H1 (cell line): ENCODE data around the gene USP13. TPM values are rescaled to one million over a fixed set of nuclear protein-coding genes. Genes with fewer than 3 reads are reported as not detected.

Experiments
- CTCF ChIA-PET: fragments of 300-600 bp; sonication (Branson Sonifier 250); formaldehyde crosslinking; loops from one replicate; lab custom pipeline; 2021; ENCODE audit not compliant: partially characterized antibody; lab: Charles Lee
- POLR2A ChIA-PET: fragments of 300-600 bp; sonication (Branson Sonifier 250); formaldehyde crosslinking; loops from one replicate; lab custom pipeline; 2021; ENCODE audit warnings: inconsistent platforms; ENCODE audit not compliant: partially characterized antibody; lab: Charles Lee
- DNase-seq, 2 experiments: peaks; one replicate each; pipeline versions ENCODE4 v3.0.0 to v3.0.0-alpha.2; 2010 to 2022; ENCODE audit warnings: low spot score in 2 of 2, low read depth in 1 of 2, mixed read lengths in 1 of 2
- FAIRE-seq: peaks from 2 replicates; lab custom pipeline; 2011; peaks lifted over from hg19 to GRCh38; lab: Jason Lieb, UNC
- H2AFZ ChIP-seq: 2 replicates; pipeline ENCODE4 v1.8.1; 2012; ENCODE audit warnings: low read length, inconsistent platforms
- H2AK5ac ChIP-seq: 2 replicates; pipeline ENCODE4 v1.6.1; 2013; ENCODE audit warnings: low read depth, low read length
- H2BK120ac ChIP-seq: replicated peaks from 2 replicates; pipeline ENCODE3; 2013; ENCODE audit warnings: low read depth, low read length, inconsistent platforms
- H2BK12ac ChIP-seq: 2 replicates; pipeline ENCODE4 v1.6.1; 2013; ENCODE audit warnings: low read depth, low read length
- H2BK15ac ChIP-seq: 2 replicates; pipeline ENCODE4 v1.6.1; 2013; ENCODE audit warnings: low read length
- H2BK20ac ChIP-seq: 2 replicates; pipeline ENCODE4 v1.6.1; 2013; ENCODE audit warnings: low read length
- H2BK5ac ChIP-seq: 2 replicates; pipeline ENCODE4 v1.6.1; 2013; ENCODE audit warnings: low read depth, low read length
- H3K14ac ChIP-seq: 2 replicates; pipeline ENCODE4 v1.6.1; 2013; ENCODE audit warnings: inconsistent platforms; ENCODE audit not compliant: insufficient read length
- H3K18ac ChIP-seq: 2 replicates; pipeline ENCODE4 v1.6.1; 2013; ENCODE audit warnings: low read length; ENCODE audit errors: extremely low read depth
- H3K23ac ChIP-seq: 2 replicates; pipeline ENCODE4 v1.6.1; 2013; ENCODE audit warnings: inconsistent platforms; ENCODE audit not compliant: insufficient read length
- H3K23me2 ChIP-seq: 2 replicates; pipeline ENCODE4 v1.6.1; 2013; ENCODE audit warnings: low read depth, low read length
- H3K27ac ChIP-seq: 2 replicates; pipeline ENCODE4 v1.6.1; 2011; ENCODE audit warnings: low read depth, low read length, inconsistent platforms
- H3K27me3 ChIP-seq, 4 experiments: replicated peaks in 1 of 4; 1 replicate in 1 of 4; 2 replicates in 3 of 4; pipeline versions ENCODE4 v1.6.1 to v1.8.1; 2011 to 2013; ENCODE audit warnings: low read length in 3 of 4, mild to moderate bottlenecking in 3 of 4, inconsistent platforms in 2 of 4, mixed read lengths in 2 of 4, moderate library complexity in 1 of 4; ENCODE audit not compliant: control insufficient read depth in 3 of 4, insufficient read depth in 3 of 4; ENCODE audit errors: extremely low read depth in 1 of 4
- H3K36me3 ChIP-seq, 4 experiments: 2 replicates each; pipeline versions ENCODE4 v1.6.1 to v1.8.1; 2011 to 2013; ENCODE audit warnings: mild to moderate bottlenecking in 4 of 4, low read length in 3 of 4, moderate library complexity in 2 of 4, control low read depth in 1 of 4, inconsistent platforms in 1 of 4; ENCODE audit not compliant: insufficient read depth in 4 of 4, control insufficient read depth in 2 of 4
- H3K4ac ChIP-seq: replicated peaks from 2 replicates; pipeline ENCODE3; 2013; ENCODE audit warnings: low read length, low read depth, mixed read lengths, inconsistent platforms; ENCODE audit not compliant: insufficient read length
- H3K4me1 ChIP-seq, 4 experiments: replicated peaks in 1 of 4; 1 replicate in 1 of 4; 2 replicates in 3 of 4; pipeline versions ENCODE4 v1.6.1 to v1.8.1; 2011 to 2013; ENCODE audit warnings: low read length in 3 of 4, inconsistent platforms in 2 of 4, mixed read lengths in 1 of 4; ENCODE audit not compliant: insufficient read depth in 4 of 4, control insufficient read depth in 3 of 4
- H3K4me2 ChIP-seq, 2 experiments: 2 replicates each; pipeline versions ENCODE4 v1.6.1 to v1.8.1; 2011 to 2013; ENCODE audit warnings: low read depth in 2 of 2, low read length in 2 of 2, control low read depth in 1 of 2, inconsistent platforms in 1 of 2, mild to moderate bottlenecking in 1 of 2; ENCODE audit not compliant: insufficient read depth in 1 of 2
- H3K4me3 ChIP-seq, 4 experiments: fragments of 200-600, 300-600 bp in 1 of 4; sonication (generic), shearing (Covaris generic), sonication (Bioruptor Twin) in 1 of 4; 2 replicates each; pipeline versions ENCODE4 v1.5.1 to v1.8.1; 2011 to 2016; ENCODE audit warnings: low read length in 4 of 4, low read depth in 3 of 4, control low read depth in 2 of 4, inconsistent platforms in 2 of 4, mild to moderate bottlenecking in 2 of 4, mixed read lengths in 1 of 4, moderate library complexity in 1 of 4; ENCODE audit not compliant: insufficient read depth in 2 of 4; ENCODE audit errors: extremely low read depth in 1 of 4
- H3K56ac ChIP-seq: replicated peaks from 2 replicates; pipeline ENCODE3; 2013; ENCODE audit warnings: low read depth, mild to moderate bottlenecking, mixed read lengths, low read length, inconsistent platforms; ENCODE audit not compliant: insufficient read length
- H3K79me1 ChIP-seq: 2 replicates; pipeline ENCODE4 v1.6.1; 2013; ENCODE audit warnings: low read depth, low read length, control low read depth
- H3K79me2 ChIP-seq, 2 experiments: 2 replicates each; pipeline versions ENCODE4 v1.6.1 to v1.8.1; 2012 to 2013; ENCODE audit warnings: low read length in 2 of 2, mild to moderate bottlenecking in 2 of 2, inconsistent platforms in 1 of 2; ENCODE audit not compliant: insufficient read depth in 2 of 2, control insufficient read depth in 1 of 2
- H3K9ac ChIP-seq, 4 experiments: replicated peaks in 1 of 4; 1 replicate in 1 of 4; 2 replicates in 3 of 4; pipeline versions ENCODE4 v1.6.1 to v1.8.1; 2011 to 2013; ENCODE audit warnings: low read depth in 3 of 4, low read length in 3 of 4, control low read depth in 2 of 4, mild to moderate bottlenecking in 2 of 4, moderate library complexity in 2 of 4, inconsistent platforms in 1 of 4; ENCODE audit errors: extremely low read depth in 1 of 4
- H3K9me3 ChIP-seq, 2 experiments: 2 replicates each; pipeline versions ENCODE4 v1.6.1 to v1.8.1; 2012 to 2013; ENCODE audit warnings: mild to moderate bottlenecking in 2 of 2, moderate library complexity in 2 of 2, control low read depth in 1 of 2, inconsistent platforms in 1 of 2, low read depth in 1 of 2, low read length in 1 of 2, mixed read lengths in 1 of 2; ENCODE audit not compliant: insufficient read depth in 2 of 2
- H4K20me1 ChIP-seq, 2 experiments: replicated peaks in 1 of 2; 2 replicates each; pipeline versions ENCODE3 to v1.8.1; 2011 to 2013; ENCODE audit warnings: inconsistent platforms in 2 of 2, low read length in 2 of 2, mild to moderate bottlenecking in 1 of 2; ENCODE audit not compliant: insufficient read depth in 2 of 2, control insufficient read depth in 1 of 2
- H4K5ac ChIP-seq: 2 replicates; pipeline ENCODE4 v1.6.1; 2013; ENCODE audit warnings: low read length, low read depth, mixed read lengths, inconsistent platforms; ENCODE audit not compliant: insufficient read length
- H4K8ac ChIP-seq: 2 replicates; pipeline ENCODE4 v1.8.0; 2013; ENCODE audit warnings: mild to moderate bottlenecking, moderate library complexity, low read length, inconsistent platforms; ENCODE audit not compliant: insufficient read depth; ENCODE audit errors: extremely low read depth
- H4K91ac ChIP-seq: replicated peaks from 2 replicates; pipeline ENCODE3; 2013; ENCODE audit warnings: low read length, mixed read lengths, inconsistent platforms; ENCODE audit not compliant: insufficient read length
- ASH2L ChIP-seq: fragments of 200-600, 300-600 bp; sonication (generic); IDR thresholded peaks from one replicate; pipeline ENCODE4 v1.7.1; 2017; ENCODE audit warnings: low read length
- BRCA1 ChIP-seq: IDR thresholded peaks from 2 replicates; pipeline ENCODE4 v1.6.1; 2012; ENCODE audit warnings: low read depth, low read length, improper control_type of control experiment
- CREB1 ChIP-seq: IDR thresholded peaks from 2 replicates; pipeline ENCODE4 v1.6.1; 2012; ENCODE audit warnings: inconsistent platforms
- EGR1 ChIP-seq: IDR thresholded peaks from 2 replicates; pipeline ENCODE4 v1.6.1; 2011; ENCODE audit warnings: low read depth, low read length, borderline replicate concordance
- POLR2A ChIP-seq, 2 experiments: IDR thresholded peaks; 1 replicate in 1 of 2; 2 replicates in 1 of 2; pipeline ENCODE4 v1.6.1; 2011; ENCODE audit warnings: low read depth in 2 of 2, low read length in 2 of 2, mild to moderate bottlenecking in 2 of 2; ENCODE audit errors: control extremely low read depth in 1 of 2
- RAD21 ChIP-seq, 2 experiments: IDR thresholded peaks in 1 of 2; conservative IDR thresholded peaks in 1 of 2; 2 replicates each; pipeline ENCODE4 v1.6.1; 2011; ENCODE audit warnings: low read depth in 2 of 2, low read length in 2 of 2, improper control_type of control experiment in 1 of 2, inconsistent platforms in 1 of 2, mild to moderate bottlenecking in 1 of 2, moderate library complexity in 1 of 2
- RFX5 ChIP-seq: IDR thresholded peaks from 2 replicates; pipeline ENCODE4 v1.6.1; 2011; ENCODE audit warnings: low read depth, low read length, improper control_type of control experiment, borderline replicate concordance
- RNF2 ChIP-seq: fragments of 200-900, 300-1000 bp; sonication (generic); IDR thresholded peaks from 2 replicates; pipeline ENCODE4 v1.7.1; 2016; ENCODE audit warnings: borderline replicate concordance, low read depth, mild to moderate bottlenecking, antibody characterized with exemption, low read length; ENCODE audit not compliant: poor library complexity, severe bottlenecking; ENCODE audit errors: missing control alignments
- SP4 ChIP-seq: IDR thresholded peaks from 2 replicates; pipeline ENCODE4 v1.6.1; 2012; ENCODE audit warnings: low read length, inconsistent platforms
- WGBS, 2 experiments: shearing (Covaris generic) in 1 of 2; methylation state at CpG; one replicate each; pipeline versions ENCODE4 v1.1.6 to v1.1.7; 2013 to 2015; ENCODE audit warnings: low lambda C conversion rate in 2 of 2, mixed read lengths in 2 of 2, inconsistent platforms in 1 of 2, low coverage in 1 of 2, missing lambda C conversion rate in 1 of 2; ENCODE audit not compliant: insufficient replicate concordance in 2 of 2, insufficient coverage in 1 of 2, insufficient read length in 1 of 2; ENCODE audit errors: extremely low coverage in 1 of 2, missing lambda C conversion rate in 1 of 2; 5-methylcytosine and 5-hydroxymethylcytosine counted together
- polyA plus RNA-seq, 7 experiments: library from polyadenylated mRNA; depleted of rRNA in 3 of 7; stranded (reverse) in 5 of 7; unstranded in 2 of 7; fragments of >200 nt in 5 of 7; fragments of 200-250 nt in 2 of 7; gene quantifications; 1 replicate in 5 of 7; 2 replicates in 1 of 7; 4 replicates in 1 of 7; pipeline versions ENCODE4 v1.2.1 to v1.2.3, GENCODE V29; 2011 to 2013; ENCODE audit warnings: missing spikeins in 2 of 7, mixed read lengths in 2 of 7
- total RNA-seq: library from RNA; stranded (reverse); fragmentation: NEBNext Ultra II Directional; extraction: Animal tissue kit (Norgen Biotek cat#: 25700); gene quantifications from 2 replicates; pipeline ENCODE4 v1.2.1, GENCODE V29; 2021
- TF ChIP-seq, protein P1 (sequence below), 3 experiments: IDR thresholded peaks; 1 replicate in 2 of 3; 2 replicates in 1 of 3; pipeline versions ENCODE4 v1.5.1 to v1.6.1; 2011; ENCODE audit warnings: low read length in 3 of 3, mild to moderate bottlenecking in 3 of 3, inconsistent platforms in 2 of 3, low read depth in 1 of 3, moderate library complexity in 1 of 3; ENCODE audit not compliant: insufficient read depth in 1 of 3; ENCODE audit errors: control extremely low read depth in 1 of 3
- TF ChIP-seq, protein P2 (sequence below): IDR thresholded peaks from 2 replicates; pipeline ENCODE4 v1.6.1; 2012; ENCODE audit warnings: inconsistent platforms

The USP13 gene
- total and polyA plus RNA-seq, 2 of the 8 experiments (the other 6 are each of a cell fraction or from before 2014, with no cell fraction given), result 7.9 to 25.9 TPM

DNA sequence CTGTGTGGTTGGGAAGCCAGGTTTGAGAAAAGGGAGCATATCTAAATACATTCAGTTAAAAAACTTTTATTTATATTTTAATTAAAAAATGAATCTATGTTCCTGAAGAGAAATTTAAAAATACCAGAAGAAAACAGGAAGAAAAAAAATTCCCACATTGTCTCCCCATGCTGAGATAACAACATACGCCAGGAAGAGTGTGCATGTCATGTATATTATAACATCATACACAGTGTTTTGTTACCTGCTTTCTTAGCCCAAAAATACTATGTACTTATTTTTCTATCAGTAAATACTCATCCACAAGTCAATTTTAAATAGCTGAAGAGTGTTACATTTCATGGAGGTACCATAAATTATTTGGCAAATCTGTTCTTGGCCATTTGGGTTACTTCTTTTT lies 18.5 kb downstream of the USP13 start:
- CTCF ChIA-PET, result interaction anchor here (1.4 to 2.9 kb wide), 3 partner anchors 15 to 22 kb away, joined by 3 to 11 read pairs (median 9); partner anchors contain the start of gene USP13
- FAIRE-seq (no peak), DNase-seq (no peak)
- POLR2A ChIA-PET, result interaction anchor here (1.0 to 2.6 kb wide), 2 partner anchors 10 to 26 kb away, joined by 3 to 9 read pairs; no protein-coding TSS in a partner anchor
- no peak overlapping the region for H3K27ac ChIP-seq
- H3K4ac ChIP-seq, result no peak overlapping the region
- 100% methylated on average over 1 of the region's 1 CpG; no CpG with 5 or more reads in 1 of the 2 experiments for WGBS, 2 experiments
- peaks cover 4 to 8% of the 10 kb centered on the region in 2 experiments for H4K20me1 ChIP-seq
- no peak overlapping the region for H2BK5ac ChIP-seq
- no peak overlapping the region for H3K4me2 ChIP-seq
- H4K5ac ChIP-seq, result no peak overlapping the region
- H3K9ac ChIP-seq, result no peak overlapping the region
- H2AK5ac ChIP-seq, result no peak overlapping the region
- peaks cover 4 to 10% (median 7%) of the 10 kb centered on the region in 4 experiments; a peak in 6 of 7 replicates for H3K4me1 ChIP-seq
- no peaks in the 10 kb centered on the region for H3K36me3 ChIP-seq
- H4K91ac ChIP-seq, result no peak overlapping the region
- no peak overlapping the region for H2BK20ac ChIP-seq
- no peak overlapping the region for H4K8ac ChIP-seq
- no peak overlapping the region for H3K56ac ChIP-seq
- H3K9me3 ChIP-seq, result no peaks in the 10 kb centered on the region
- H2AFZ ChIP-seq, result no peak overlapping the region
- H2BK12ac ChIP-seq, result no peak overlapping the region
- no peaks in the 10 kb centered on the region for H3K23me2 ChIP-seq
- H2BK120ac ChIP-seq, result no peak overlapping the region
- H3K79me2 ChIP-seq, result peaks cover 12 to 83% of the 10 kb centered on the region in 2 experiments; a peak in 3 of 4 replicates
- no peak overlapping the region for H2BK15ac ChIP-seq
- H3K79me1 ChIP-seq, result peaks cover 17% of the 10 kb centered on the region
- no peak overlapping the region for H3K4me3 ChIP-seq
- H3K23ac ChIP-seq, result no peak overlapping the region
- no peak overlapping the region for H3K14ac ChIP-seq
- no peak overlapping the region for H3K18ac ChIP-seq
- H3K27me3 ChIP-seq, result no peaks in the 10 kb centered on the region
- TF ChIP-seq POLR2A (IDR thresholded peaks at IDR 0.05; ENCODE audit: control extremely low read depth in 1 of 2, low read depth in 2 of 2, low read length in 2 of 2), result no peak
- TF ChIP-seq, protein P1, sequence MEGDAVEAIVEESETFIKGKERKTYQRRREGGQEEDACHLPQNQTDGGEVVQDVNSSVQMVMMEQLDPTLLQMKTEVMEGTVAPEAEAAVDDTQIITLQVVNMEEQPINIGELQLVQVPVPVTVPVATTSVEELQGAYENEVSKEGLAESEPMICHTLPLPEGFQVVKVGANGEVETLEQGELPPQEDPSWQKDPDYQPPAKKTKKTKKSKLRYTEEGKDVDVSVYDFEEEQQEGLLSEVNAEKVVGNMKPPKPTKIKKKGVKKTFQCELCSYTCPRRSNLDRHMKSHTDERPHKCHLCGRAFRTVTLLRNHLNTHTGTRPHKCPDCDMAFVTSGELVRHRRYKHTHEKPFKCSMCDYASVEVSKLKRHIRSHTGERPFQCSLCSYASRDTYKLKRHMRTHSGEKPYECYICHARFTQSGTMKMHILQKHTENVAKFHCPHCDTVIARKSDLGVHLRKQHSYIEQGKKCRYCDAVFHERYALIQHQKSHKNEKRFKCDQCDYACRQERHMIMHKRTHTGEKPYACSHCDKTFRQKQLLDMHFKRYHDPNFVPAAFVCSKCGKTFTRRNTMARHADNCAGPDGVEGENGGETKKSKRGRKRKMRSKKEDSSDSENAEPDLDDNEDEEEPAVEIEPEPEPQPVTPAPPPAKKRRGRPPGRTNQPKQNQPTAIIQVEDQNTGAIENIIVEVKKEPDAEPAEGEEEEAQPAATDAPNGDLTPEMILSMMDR (IDR thresholded peaks at IDR 0.05; ENCODE audit: control extremely low read depth in 1 of 3, insufficient read depth in 1 of 3, low read depth in 1 of 3, low read length in 3 of 3), result no peak
- no peak for TF ChIP-seq EGR1
- TF ChIP-seq CREB1, result no peak
- TF ChIP-seq SP4, result no peak
- TF ChIP-seq RNF2, result no peak
- TF ChIP-seq RAD21 (IDR thresholded peaks at IDR 0.05 in 1 of 2, conservative IDR thresholded peaks at IDR 0.05 in 1 of 2; ENCODE audit: low read depth in 2 of 2, low read length in 2 of 2), result no peak
- TF ChIP-seq, protein P2, sequence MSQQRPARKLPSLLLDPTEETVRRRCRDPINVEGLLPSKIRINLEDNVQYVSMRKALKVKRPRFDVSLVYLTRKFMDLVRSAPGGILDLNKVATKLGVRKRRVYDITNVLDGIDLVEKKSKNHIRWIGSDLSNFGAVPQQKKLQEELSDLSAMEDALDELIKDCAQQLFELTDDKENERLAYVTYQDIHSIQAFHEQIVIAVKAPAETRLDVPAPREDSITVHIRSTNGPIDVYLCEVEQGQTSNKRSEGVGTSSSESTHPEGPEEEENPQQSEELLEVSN, result no peak
- no peak for TF ChIP-seq BRCA1
- TF ChIP-seq RFX5, result no peak
- no peak for TF ChIP-seq ASH2L
